Hindlimb muscle (tissue), 1 donor: Measurements from ENCODE around the gene GGTLC2. TPM values are rescaled to one million over a fixed set of nuclear protein-coding genes. Genes with fewer than 3 reads are reported as not detected.
"Not testable (repeated sequence)": the region's sequence is repeated elsewhere in the genome, so short reads cannot be mapped to it uniquely, and the experiment has no call there.

Experiments
- DNase-seq: peaks from one replicate; pipeline ENCODE4 v3.0.0-alpha.2; 2013
- polyA plus RNA-seq: library from polyadenylated mRNA; unstranded; fragments of 120-200 nt; gene quantifications from one replicate; pipeline ENCODE4 v1.2.1, GENCODE V29; 2013; ENCODE audit not compliant: insufficient read length

Gene GGTLC2
- polyA plus RNA-seq, result not detected

GRCh38 chr22:22644314-22644713 lies at the start of gene GGTLC2:
Gene GGTLC2 (plus strand): TSS chr22:22644614. CDS start chr22:22646346, 1,732 bp downstream.
- not testable (repeated sequence) for DNase-seq

GRCh38 chr22:22595001-22595835 lies 49.2 kb upstream of the GGTLC2 start:
- DNase-seq, result no peak

GRCh38 chr22:22598144-22598543 lies 46.3 kb upstream of the GGTLC2 start:
- DNase-seq, result no peak

- no peak for DNase-seq
These were observed 45.2 kb upstream of the GGTLC2 start for GRCh38 chr22:22599248-22599647.

GRCh38 chr22:22600531-22601261 lies 43.7 kb upstream of the GGTLC2 start:
- DNase-seq, result no peak

- DNase-seq, result no peak
These were observed 40.9 kb upstream of the GGTLC2 start for GRCh38 chr22:22603470-22603947.

GRCh38 chr22:22604326-22605073 lies 39.9 kb upstream of the GGTLC2 start:
- DNase-seq, result no peak

- DNase-seq, result no peak
These were observed 39.4 kb upstream of the GGTLC2 start for GRCh38 chr22:22605074-22605404.

GRCh38 chr22:22608022-22608421 lies 36.4 kb upstream of the GGTLC2 start:
- not testable (repeated sequence) for DNase-seq

GRCh38 chr22:22609291-22609690 lies 35.1 kb upstream of the GGTLC2 start:
- no peak for DNase-seq

GRCh38 chr22:22612516-22612915 lies 31.9 kb upstream of the GGTLC2 start:
- DNase-seq, result no peak

GRCh38 chr22:22614065-22614464 lies 30.3 kb upstream of the GGTLC2 start:
- no peak for DNase-seq

- no peak for DNase-seq
These were observed 27.8 kb upstream of the GGTLC2 start for GRCh38 chr22:22616636-22617035.

- DNase-seq, result no peak
These were observed 26.0 kb upstream of the GGTLC2 start for GRCh38 chr22:22618448-22618847.

- no peak for DNase-seq
These were observed 25.5 kb upstream of the GGTLC2 start for GRCh38 chr22:22618923-22619322.

GRCh38 chr22:22619765-22620414 lies 24.5 kb upstream of the GGTLC2 start:
- DNase-seq, result no peak

GRCh38 chr22:22628546-22629495 lies 15.6 kb upstream of the GGTLC2 start:
- not testable (repeated sequence) for DNase-seq

GRCh38 chr22:22631223-22631652 lies 13.2 kb upstream of the GGTLC2 start:
- DNase-seq, result not testable (repeated sequence)

- not testable (repeated sequence) for DNase-seq
These were observed 12.2 kb upstream of the GGTLC2 start for GRCh38 chr22:22632226-22632625.

GRCh38 chr22:22633533-22633932 lies 10.9 kb upstream of the GGTLC2 start:
- DNase-seq, result not testable (repeated sequence)

- peak; percentile 15 for DNase-seq
These were observed 8.2 kb upstream of the GGTLC2 start for GRCh38 chr22:22636260-22636659.
